8988T (cell line): ENCODE results near the gene RAB14.
"Not testable (repeated sequence)": the region's sequence is repeated elsewhere in the genome, so short reads cannot be mapped to it uniquely, and the experiment has no call there.

Source experiments
- DNase-seq: peaks from one replicate; pipeline ENCODE4 v3.0.0; 2011

Gene RAB14

GRCh38 chr9:121189006-121189405 is 12.7 kb downstream of the RAB14 start:
- no peak for DNase-seq

DNA sequence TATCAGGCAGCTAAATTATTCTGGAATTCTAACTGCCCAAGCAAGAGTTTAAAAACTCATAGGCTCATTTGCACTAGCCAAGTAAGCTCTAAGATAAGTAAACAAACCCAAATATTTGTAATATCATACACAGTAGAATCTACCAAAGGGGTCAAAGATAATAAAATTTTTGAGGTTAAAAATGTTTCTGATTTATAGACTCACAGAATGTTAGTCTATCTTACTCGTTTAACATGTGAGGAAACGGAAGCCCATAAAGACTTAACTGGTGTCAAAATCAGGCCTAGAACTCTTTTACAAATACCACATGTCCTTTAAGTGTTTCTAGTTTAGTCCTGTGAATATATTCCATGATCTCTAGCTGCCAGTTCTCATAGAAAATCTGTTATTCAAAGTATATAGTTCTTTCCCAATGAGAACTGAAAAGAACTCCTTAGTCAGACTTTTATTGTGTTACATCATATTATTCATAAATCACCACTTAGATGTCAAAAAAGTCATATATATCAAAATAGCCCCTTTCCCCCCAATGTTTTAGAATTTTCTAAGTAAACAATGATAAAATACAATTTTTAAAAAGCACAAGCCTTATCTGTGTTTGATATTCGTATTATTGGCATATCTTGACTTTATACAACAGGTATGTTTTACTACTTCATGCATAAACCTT is 13.9 kb downstream of the RAB14 start:
- DNase-seq, result no peak

DNA sequence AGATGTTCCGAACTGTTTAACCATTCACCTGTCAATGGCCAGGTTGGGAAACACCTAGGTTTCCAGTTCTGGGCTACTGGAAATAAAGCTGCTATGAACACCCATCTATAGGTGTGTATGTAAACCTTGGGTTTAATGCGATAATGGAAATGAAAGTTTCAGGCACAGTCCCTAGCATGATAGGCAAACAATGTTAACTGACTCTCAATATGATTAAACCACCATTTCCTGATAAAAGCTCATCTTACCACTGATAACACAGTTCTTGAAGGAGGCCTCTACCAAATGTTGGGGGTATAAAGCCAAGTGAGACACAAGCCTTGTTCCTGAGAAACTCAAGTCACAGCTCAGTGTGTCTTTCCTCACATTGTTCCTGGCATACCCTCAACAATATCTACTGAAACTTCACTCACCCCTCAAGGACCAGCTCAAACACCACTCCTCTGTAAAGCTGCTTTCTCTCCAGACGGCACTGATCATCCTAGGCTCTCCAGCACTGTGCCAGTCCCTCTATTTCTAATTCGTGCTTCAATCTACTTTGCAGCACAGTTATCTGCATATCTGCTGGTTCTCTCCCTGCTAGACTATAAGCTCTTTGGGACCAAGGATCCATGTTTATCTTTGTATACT is 15.8 kb downstream of the RAB14 start:
- DNase-seq, result no peak

DNA sequence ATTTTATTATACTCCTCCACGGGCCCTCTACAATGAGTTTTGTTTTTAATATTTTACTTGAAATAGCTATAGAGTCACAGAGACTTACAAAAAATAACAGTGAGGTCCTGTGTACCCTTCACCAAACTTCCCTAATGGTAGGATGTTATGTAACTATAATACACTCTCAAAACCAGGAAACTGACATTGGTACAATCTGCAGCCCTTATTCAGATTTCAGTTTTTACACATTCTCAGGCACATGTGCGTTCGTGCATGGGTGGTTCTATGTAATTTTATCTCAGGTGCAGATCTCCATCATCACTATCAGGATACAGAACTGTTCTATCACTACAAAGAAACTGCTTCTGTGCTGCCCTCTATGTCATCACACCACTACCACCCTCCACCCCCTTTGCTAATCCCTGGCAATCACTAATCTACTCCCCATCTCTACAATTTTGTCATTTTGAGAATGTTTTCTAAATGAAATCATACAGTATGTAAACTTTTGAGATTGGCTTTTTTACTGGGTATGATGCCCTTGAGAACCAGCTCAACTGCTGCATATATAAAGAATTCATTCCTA is 16.4 kb downstream of the RAB14 start:
- no peak for DNase-seq

- no peak for DNase-seq
These were observed 17.2 kb downstream of the RAB14 start for GRCh38 chr9:121184463-121184862.

- DNase-seq, result no peak
These were observed 17.8 kb downstream of the RAB14 start for GRCh38 chr9:121183666-121184423.

DNA sequence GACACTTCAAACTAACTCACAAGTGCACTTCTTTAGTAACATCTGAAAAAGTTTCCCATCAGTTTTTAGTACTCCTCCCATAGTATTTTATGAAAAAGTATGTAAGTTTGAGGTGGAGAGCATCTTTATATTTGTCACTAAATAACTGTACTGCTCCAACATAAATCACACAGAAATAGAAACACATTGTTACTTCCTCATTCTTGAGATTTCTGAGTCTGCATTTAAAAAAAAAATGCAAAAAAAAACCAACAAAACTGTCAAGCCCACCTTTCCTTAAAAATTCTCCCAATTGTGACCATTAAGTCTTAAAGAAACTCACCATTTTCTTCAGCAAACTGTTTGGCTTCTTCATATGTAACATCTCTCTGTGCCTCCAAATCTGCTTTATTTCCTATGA is 18.7 kb downstream of the RAB14 start:
- no peak for DNase-seq

- DNase-seq, result no peak
These were observed 19.4 kb downstream of the RAB14 start for GRCh38 chr9:121182101-121182836.

DNA sequence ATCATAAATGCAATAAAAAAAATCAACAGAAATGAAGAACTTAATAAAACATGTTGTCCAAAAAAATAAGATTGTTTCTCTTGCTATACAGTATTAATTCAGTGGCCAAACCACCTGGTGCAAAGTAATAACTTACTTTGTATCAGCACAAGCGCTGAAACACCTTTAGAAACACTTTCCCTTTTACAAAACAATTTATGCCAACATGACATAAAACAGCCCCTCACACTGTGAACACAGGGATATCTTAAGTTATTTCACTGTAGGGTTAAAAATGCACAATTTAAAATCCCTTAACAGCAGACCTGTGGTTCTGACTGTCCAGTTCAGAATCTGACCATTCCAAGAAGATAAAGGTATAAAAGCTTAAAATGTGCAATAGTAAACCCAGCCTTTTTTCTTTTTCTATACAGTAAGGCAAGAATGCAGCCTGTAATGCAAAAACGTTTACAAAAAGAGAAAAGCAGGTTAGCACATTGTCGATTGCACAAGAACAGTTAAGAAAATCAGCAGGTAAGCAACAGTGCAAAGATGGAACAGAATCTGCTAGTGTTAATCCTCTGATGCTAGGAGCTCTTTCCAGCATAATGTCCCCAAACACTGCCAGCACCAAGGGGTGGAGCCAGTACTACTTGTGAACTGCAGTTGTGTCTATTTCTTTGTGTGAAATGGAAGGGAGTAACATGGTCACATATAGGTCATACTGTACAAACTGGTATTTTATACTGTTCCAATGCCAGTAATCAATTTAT is 21.6 kb downstream of the RAB14 start:
- DNase-seq, result no peak

DNA sequence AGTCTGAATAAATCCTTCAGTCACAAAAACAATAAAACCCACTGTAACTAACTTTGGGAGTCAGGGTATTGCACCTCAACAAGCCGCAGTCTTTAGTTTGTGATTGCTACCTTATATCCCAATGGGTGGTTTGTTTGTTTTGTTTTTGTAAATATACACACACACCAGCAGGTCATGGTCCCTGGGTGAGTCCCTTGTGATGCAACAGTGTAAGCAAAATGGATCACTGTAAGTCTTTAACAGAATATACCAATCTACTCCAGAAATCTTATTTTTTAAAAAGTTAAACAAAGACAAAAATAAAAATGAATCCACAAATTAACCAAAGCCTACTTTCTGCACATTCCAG is 22.3 kb downstream of the RAB14 start:
- not testable (repeated sequence) for DNase-seq

- DNase-seq, result no peak
These were observed 22.8 kb downstream of the RAB14 start for GRCh38 chr9:121178676-121179372.

- no peak for DNase-seq
These were observed 28.2 kb downstream of the RAB14 start for GRCh38 chr9:121173501-121173900.

- DNase-seq, result no peak
These were observed 28.8 kb downstream of the RAB14 start for GRCh38 chr9:121172726-121173487.

DNA sequence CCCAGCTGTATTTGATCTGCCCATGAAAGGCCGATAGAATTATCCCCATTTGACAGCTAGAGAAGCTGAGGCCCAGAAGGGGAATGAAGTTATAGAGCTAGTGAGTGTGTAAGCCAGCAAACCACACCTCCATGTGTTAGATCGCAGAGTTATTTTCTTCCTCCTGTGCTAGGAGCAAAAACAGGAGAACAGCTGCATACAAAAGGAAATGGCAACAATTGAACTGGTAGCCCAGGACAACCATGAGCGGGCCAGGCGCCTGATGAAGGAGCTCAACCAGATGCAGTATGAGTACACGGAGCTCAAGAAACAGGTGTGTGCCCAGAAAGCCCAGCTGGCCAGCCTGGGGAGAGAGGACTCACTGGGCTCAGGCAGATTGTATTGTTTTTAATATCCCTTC is 30.4 kb downstream of the RAB14 start:
- no peak for DNase-seq

DNA sequence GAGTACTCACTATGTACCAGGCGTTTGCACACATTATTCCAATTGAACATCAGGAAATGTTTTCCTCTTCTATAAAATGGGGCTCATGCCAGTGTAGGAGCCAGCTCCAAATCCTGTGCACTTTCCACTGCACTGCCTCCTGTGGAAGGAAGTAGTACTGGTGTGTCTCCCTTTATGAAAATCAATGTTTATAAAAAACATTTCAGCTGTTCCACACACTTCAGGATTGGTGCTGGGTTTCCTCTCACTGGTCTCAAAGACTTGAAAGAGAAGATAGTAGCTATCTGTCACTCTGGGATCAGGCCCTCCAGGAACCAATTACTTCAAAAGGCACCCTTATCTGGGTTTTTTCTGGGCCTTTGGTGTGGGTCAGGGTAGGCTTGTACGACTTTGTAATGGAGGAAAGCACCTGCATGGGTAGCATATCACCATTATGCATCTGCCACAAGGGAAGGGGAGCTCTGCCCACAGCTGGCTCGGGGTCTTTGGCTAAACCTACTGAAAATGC is 32.5 kb downstream of the RAB14 start:
- no peak for DNase-seq

DNA sequence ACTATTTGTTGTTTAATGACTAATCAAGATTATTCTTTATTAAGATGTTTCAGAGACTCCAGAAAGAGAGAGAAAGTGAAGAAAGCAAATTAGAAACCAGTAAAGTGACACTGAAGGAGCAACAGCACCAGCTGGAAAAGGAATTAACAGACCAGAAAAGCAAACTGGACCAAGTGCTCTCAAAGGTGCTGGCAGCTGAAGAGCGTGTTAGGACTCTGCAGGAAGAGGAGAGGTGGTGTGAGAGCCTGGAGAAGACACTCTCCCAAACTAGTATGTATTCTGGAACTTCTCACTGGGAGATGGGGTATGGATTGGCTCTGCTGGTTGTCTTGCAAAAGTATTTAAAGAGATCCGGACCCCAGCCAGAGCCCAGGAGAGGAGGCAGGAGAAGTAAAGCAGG is 33.6 kb downstream of the RAB14 start:
- no peak for DNase-seq

DNA sequence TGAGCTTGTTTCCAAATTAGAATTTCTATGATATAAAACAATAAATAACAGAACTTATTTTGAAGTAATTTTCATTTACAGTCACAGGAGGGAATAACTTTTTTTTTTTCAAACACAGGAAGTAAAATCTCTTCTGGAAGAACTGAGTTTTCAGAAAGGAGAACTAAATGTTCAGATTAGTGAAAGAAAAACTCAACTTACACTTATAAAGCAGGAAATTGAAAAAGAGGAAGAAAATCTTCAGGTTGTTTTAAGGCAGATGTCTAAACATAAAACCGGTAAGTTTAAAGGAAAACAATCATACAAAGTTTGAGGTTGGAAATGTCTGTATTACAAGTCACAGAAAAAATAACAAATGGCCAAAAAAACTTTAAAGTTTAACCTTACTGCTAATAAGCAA is 41.6 kb downstream of the RAB14 start:
- DNase-seq, result no peak

DNA sequence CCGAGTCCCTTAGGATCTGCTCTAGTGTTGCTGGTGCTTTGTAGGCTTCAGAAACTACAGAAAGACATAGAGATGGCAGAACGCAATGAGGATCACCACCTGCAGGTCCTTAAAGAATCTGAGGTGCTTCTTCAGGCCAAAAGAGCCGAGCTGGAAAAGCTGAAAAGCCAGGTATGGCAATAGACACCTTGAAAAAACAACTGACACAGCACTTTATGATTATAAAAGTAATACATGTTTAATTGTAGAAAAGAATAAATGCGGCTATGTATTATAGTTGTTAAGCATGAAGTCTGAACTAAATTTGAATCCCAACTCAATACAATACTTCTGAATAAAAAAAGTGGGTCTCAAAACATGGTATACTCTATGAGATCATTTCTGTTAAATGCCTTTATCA is 43.7 kb downstream of the RAB14 start:
- no peak for DNase-seq

- no peak for DNase-seq
These were observed 45.4 kb downstream of the RAB14 start for GRCh38 chr9:121156263-121156731.

DNA sequence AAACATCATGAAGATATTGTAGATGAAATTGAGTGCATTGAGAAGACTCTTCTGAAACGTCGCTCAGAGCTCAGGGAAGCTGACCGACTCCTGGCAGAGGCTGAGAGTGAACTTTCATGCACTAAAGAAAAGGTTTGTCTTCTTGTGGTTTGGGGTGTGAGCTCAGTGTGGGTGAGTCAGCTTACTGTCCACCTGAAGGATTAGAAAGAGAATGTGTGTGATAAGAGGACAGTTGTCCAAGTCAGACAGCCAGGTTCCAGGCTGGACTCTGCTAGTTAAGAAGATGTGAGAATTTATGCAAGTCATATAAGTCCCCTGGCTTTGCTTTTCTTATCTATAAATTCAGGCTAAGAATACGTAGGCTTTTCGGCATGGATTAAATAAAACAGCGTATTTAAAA is 46.9 kb downstream of the RAB14 start:
- DNase-seq, result no peak

- no peak for DNase-seq
These were observed 48.0 kb downstream of the RAB14 start for GRCh38 chr9:121153642-121154041.
